Measurements from ENCODE around the gene NAT16.

The NAT16 gene

DNA sequence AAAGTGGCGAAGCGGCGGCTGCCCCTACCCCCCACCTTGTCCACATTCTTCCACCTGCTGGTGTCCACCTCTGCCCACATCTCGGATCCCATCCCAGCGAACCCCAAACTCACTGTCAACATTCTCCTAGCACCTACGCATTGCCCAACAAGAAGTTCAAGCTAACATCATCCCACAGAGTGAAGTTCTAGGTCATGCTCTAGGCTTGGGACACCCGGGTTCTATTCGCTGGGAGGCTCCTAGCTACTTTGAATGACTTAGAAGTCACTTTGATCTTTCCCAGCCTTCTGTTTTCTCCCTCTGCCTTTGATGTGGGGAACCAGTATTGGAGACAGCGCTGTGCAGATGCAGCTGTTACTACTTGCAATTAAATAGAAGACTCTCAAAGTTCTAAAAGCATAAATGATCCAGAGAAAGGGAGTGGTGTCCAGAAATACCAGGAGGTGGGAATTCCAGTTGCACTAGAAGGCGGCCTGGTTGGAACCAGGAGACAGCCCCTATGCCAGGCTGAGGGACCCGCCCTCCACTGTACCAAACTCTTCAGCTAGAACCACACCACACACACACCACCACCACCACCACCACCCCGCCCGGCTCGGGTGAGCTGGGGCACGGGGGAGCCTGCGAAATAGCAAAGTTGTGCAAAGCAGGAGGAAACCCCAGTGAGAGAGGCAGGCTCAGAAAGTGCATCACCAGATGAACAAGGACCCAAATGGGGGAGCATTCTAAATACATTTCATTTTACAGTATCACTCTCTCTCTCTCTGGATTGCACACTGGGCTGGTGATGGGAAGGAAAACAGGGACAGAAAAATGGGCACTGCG, 9.3 kb downstream of the NAT16 start:
- Histone ChIP-seq H3K4me3 (ENCODE audit: low read length) (peak overlapping the region; percentile 43; the same call in 1 of the 2 replicates), H3K9ac (ENCODE audit: low read depth, low read length) (no peak overlapping the region), H3K4me1 (ENCODE audit: insufficient read depth, low read length) (peaks cover 34% of the 10 kb centered on the region), H3K9me3 (ENCODE audit: insufficient read depth, low read depth, low read length) (no peaks in the 10 kb centered on the region), H3K27ac (ENCODE audit: low read depth, low read length) (no peak overlapping the region), H3K27me3 (ENCODE audit: insufficient read depth, low read length) (peaks cover 84% of the 10 kb centered on the region), H3K36me3 (ENCODE audit: insufficient read depth, low read length) (no peaks in the 10 kb centered on the region)
- WGBS: 6% methylated on average over 16 of the region's 17 CpGs

DNA sequence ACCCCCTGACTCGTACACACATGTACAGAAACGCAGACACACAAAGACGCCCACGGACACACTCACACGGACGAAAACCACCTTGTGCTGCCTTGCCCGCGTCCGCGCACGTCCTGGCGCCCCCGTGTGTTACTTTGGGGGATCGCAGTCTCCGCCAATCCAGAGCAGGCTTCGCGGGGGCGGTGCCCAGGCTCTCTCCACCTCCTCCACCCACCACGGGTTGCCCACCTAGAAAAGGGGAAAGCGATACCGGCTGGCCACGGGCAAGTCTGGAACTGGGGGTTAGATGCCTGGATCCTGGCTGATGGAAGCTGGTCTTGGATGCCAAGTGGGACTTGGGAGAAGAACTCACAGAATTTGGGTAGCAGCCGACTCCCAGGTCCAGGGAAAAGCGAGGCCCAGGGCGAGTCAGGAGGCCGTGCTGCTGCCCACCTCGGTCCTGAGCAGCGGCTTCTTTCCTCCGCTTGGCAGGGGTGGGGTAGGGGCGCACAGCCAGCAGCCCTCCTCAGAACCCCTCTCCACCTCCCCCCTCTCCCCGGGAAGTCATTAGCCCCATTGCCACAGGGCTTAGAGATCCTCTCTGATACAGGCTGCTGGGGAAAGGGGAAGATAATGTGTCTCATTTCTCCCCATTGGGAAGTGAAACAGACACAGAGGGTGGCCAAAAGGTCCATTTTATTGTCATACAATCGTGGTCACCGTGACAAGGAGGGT, 10.1 kb downstream of the NAT16 start:
- Histone ChIP-seq H3K27me3 (ENCODE audit: insufficient read depth, low read length) (peaks cover 79% of the 10 kb centered on the region), H3K36me3 (ENCODE audit: insufficient read depth, low read length) (no peaks in the 10 kb centered on the region), H3K9ac (ENCODE audit: low read depth, low read length) (peak overlapping the region; percentile 28; the same call in 1 of the 2 replicates), H3K4me3 (ENCODE audit: low read length) (peak overlapping the region; percentile 43), H3K9me3 (ENCODE audit: insufficient read depth, low read depth, low read length) (no peaks in the 10 kb centered on the region), H3K27ac (ENCODE audit: low read depth, low read length) (no peak overlapping the region), H3K4me1 (ENCODE audit: insufficient read depth, low read length) (peaks cover 36% of the 10 kb centered on the region)
- 2% methylated on average over 32 of the region's 33 CpGs for WGBS

- Histone ChIP-seq H3K4me3 (ENCODE audit: low read length) (peak overlapping the region; percentile 43), H3K27me3 (ENCODE audit: insufficient read depth, low read length) (peaks cover 79% of the 10 kb centered on the region), H3K27ac (ENCODE audit: low read depth, low read length) (peak overlapping the region; percentile 19; the same call in 1 of the 2 replicates), H3K36me3 (ENCODE audit: insufficient read depth, low read length) (no peaks in the 10 kb centered on the region), H3K9me3 (ENCODE audit: insufficient read depth, low read depth, low read length) (no peaks in the 10 kb centered on the region), H3K4me1 (ENCODE audit: insufficient read depth, low read length) (peaks cover 40% of the 10 kb centered on the region), H3K9ac (ENCODE audit: low read depth, low read length) (peak overlapping the region; percentile 28; the same call in 1 of the 2 replicates)
- WGBS: 1% methylated on average over 14 of the region's 18 CpGs
Measured at GRCh38 chr7:101169110-101169837, 10.8 kb downstream of the NAT16 start.

DNA sequence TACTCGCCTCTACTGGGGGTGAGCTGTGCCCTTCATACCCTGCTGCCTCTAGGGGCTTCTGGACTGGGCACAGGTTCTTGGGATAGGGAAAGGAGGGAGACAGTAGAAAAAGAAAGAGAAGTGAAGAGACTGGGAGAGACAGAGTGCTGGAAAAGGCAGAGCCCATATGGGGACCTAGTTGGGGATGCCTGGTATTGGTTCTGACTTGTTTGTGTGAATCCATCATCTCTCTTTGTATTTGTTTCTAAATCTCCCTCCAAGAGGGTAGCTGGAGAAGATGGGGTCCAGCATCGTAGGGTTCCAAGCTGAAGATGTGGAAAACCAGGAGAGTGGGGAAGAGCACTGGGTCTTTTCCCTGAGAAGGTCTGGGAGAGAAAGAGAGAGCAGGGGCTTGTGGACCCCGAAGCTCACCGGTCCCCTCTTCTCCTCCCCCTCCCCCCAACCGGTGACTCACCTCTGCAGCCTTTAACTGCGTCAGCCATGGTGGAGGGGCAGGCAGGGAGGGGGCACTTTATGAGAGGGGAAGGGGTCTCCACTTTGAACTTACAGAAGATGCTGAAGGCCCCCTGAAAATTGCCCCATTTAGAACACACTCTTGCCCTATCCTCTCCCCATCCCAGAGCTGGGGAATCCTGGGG, 11.6 kb downstream of the NAT16 start:
- peak overlapping the region; percentile 19; the same call in 1 of the 2 replicates for H3K27ac ChIP-seq (ENCODE audit: low read depth, low read length)
- H3K36me3 ChIP-seq (ENCODE audit: insufficient read depth, low read length): no peaks in the 10 kb centered on the region
- WGBS: 23% methylated on average over 2 of the region's 6 CpGs
- H3K4me3 ChIP-seq (ENCODE audit: low read length): peak overlapping the region; percentile 43
- H3K4me1 ChIP-seq (ENCODE audit: insufficient read depth, low read length): peaks cover 40% of the 10 kb centered on the region
- H3K9me3 ChIP-seq (ENCODE audit: insufficient read depth, low read depth, low read length): no peaks in the 10 kb centered on the region
- H3K9ac ChIP-seq (ENCODE audit: low read depth, low read length): peak overlapping the region; percentile 23; the same call in 1 of the 2 replicates
- peaks cover 74% of the 10 kb centered on the region for H3K27me3 ChIP-seq (ENCODE audit: insufficient read depth, low read length)

- Histone ChIP-seq H3K4me3 (ENCODE audit: low read length) (peak overlapping the region; percentile 43), H3K9me3 (ENCODE audit: insufficient read depth, low read depth, low read length) (no peaks in the 10 kb centered on the region), H3K36me3 (ENCODE audit: insufficient read depth, low read length) (no peaks in the 10 kb centered on the region), H3K4me1 (ENCODE audit: insufficient read depth, low read length) (peaks cover 40% of the 10 kb centered on the region), H3K27ac (ENCODE audit: low read depth, low read length) (peak overlapping the region; percentile 1; the same call in 1 of the 2 replicates), H3K9ac (ENCODE audit: low read depth, low read length) (peak overlapping the region; percentile 23; the same call in 1 of the 2 replicates), H3K27me3 (ENCODE audit: insufficient read depth, low read length) (peaks cover 67% of the 10 kb centered on the region)
- WGBS: 6% methylated on average over 8 of the region's 12 CpGs
Measured at GRCh38 chr7:101167645-101168411, 12.3 kb downstream of the NAT16 start.

GRCh38 chr7:101166909-101167644, 13.0 kb downstream of the NAT16 start:
- Histone ChIP-seq H3K27ac (ENCODE audit: low read depth, low read length) (peak overlapping the region; percentile 73), H3K27me3 (ENCODE audit: insufficient read depth, low read length) (peaks cover 60% of the 10 kb centered on the region), H3K4me3 (ENCODE audit: low read length) (peak overlapping the region; percentile 43), H3K36me3 (ENCODE audit: insufficient read depth, low read length) (no peaks in the 10 kb centered on the region), H3K4me1 (ENCODE audit: insufficient read depth, low read length) (peaks cover 45% of the 10 kb centered on the region), H3K9ac (ENCODE audit: low read depth, low read length) (no peak overlapping the region), H3K9me3 (ENCODE audit: insufficient read depth, low read depth, low read length) (no peaks in the 10 kb centered on the region)
- under 1% methylated on average over 14 of the region's 19 CpGs for WGBS

DNA sequence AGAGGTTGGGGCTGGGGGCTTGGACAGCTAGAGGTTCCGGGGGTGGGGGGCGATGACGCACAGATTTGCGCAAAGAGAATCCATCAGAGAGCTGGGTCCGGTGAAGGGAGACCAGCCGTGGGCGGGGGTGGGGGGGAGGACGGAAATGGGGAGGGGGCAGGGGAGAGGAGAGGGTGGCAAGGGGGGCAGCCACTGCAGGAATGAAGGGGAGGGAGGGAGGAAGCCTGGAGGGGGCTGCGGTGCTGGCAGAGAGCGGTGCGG, 13.5 kb downstream of the NAT16 start:
- Histone ChIP-seq H3K4me1 (ENCODE audit: insufficient read depth, low read length) (peaks cover 49% of the 10 kb centered on the region), H3K4me3 (ENCODE audit: low read length) (peak overlapping the region; percentile 53), H3K9ac (ENCODE audit: low read depth, low read length) (no peak overlapping the region), H3K27me3 (ENCODE audit: insufficient read depth, low read length) (peaks cover 55% of the 10 kb centered on the region), H3K27ac (ENCODE audit: low read depth, low read length) (peak overlapping the region; percentile 73; the same call in 1 of the 2 replicates), H3K9me3 (ENCODE audit: insufficient read depth, low read depth, low read length) (no peaks in the 10 kb centered on the region), H3K36me3 (ENCODE audit: insufficient read depth, low read length) (no peaks in the 10 kb centered on the region)
- under 1% methylated on average over 11 of the region's 11 CpGs for WGBS

GRCh38 chr7:101165958-101166647, 14.0 kb downstream of the NAT16 start:
- Histone ChIP-seq H3K4me3 (ENCODE audit: low read length) (peak overlapping the region; percentile 53), H3K27me3 (ENCODE audit: insufficient read depth, low read length) (peaks cover 50% of the 10 kb centered on the region), H3K9me3 (ENCODE audit: insufficient read depth, low read depth, low read length) (no peaks in the 10 kb centered on the region), H3K36me3 (ENCODE audit: insufficient read depth, low read length) (no peaks in the 10 kb centered on the region), H3K27ac (ENCODE audit: low read depth, low read length) (peak overlapping the region; percentile 54; the same call in 1 of the 2 replicates), H3K4me1 (ENCODE audit: insufficient read depth, low read length) (peaks cover 51% of the 10 kb centered on the region), H3K9ac (ENCODE audit: low read depth, low read length) (no peak overlapping the region)
- under 1% methylated on average over 25 of the region's 38 CpGs for WGBS

- H3K9ac ChIP-seq (ENCODE audit: low read depth, low read length): peak within 1 kb of the TSS; percentile 66; the same call in 1 of the 2 replicates
- H3K36me3 ChIP-seq (ENCODE audit: insufficient read depth, low read length): no peaks in the 10 kb centered on the region
- peaks cover 52% of the 10 kb centered on the region for H3K4me1 ChIP-seq (ENCODE audit: insufficient read depth, low read length)
- 1% methylated on average over 74 of the region's 74 CpGs for WGBS
- no peaks in the 10 kb centered on the region for H3K9me3 ChIP-seq (ENCODE audit: insufficient read depth, low read depth, low read length)
- H3K27me3 ChIP-seq (ENCODE audit: insufficient read depth, low read length): peaks cover 42% of the 10 kb centered on the region
- H3K4me3 ChIP-seq (ENCODE audit: low read length): peak within 1 kb of the TSS; percentile 74
- H3K27ac ChIP-seq (ENCODE audit: low read depth, low read length): peak within 1 kb of the TSS; percentile 54; the same call in 1 of the 2 replicates
Measured at GRCh38 chr7:101165075-101165957, 14.8 kb downstream of the NAT16 start, which contains the start of gene VGF. Gene VGF, minus strand, starts transcription at chr7:101165569. Its CDS starts 726 bp downstream, at chr7:101164843.
